Measurements from ENCODE around the gene OAS1. TPM values are rescaled to one million over a fixed set of nuclear protein-coding genes. Genes with fewer than 3 reads are reported as not detected.
"Not testable (repeated sequence)": the region's sequence is repeated elsewhere in the genome, so short reads cannot be mapped to it uniquely, and the experiment has no call there.

OAS1 gene
- total RNA-seq, 1 donor from 2014 or later, result 4.0 TPM

DNA sequence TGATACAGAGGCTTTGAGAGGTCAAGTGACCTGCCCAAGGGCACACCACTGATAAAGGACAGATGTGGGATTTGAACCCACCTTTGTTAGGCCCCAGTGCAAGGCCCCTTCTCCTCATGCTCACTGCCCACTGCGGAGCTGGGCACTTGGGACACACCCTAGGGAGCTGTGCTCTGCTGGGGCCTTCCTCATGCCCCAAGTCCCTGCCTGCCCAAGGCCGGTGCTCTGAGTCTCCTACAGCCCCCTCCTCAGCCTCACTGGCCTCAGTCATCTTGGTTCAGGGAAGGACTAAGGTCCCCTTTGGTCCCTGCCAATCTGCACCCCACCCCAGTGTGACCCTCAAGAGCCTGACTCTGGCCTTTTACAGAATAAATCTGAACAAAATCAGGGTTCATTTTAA is 23.6 kb downstream of the OAS1 start:
- no peak for DNase-seq (ENCODE audit: low spot score)

DNA sequence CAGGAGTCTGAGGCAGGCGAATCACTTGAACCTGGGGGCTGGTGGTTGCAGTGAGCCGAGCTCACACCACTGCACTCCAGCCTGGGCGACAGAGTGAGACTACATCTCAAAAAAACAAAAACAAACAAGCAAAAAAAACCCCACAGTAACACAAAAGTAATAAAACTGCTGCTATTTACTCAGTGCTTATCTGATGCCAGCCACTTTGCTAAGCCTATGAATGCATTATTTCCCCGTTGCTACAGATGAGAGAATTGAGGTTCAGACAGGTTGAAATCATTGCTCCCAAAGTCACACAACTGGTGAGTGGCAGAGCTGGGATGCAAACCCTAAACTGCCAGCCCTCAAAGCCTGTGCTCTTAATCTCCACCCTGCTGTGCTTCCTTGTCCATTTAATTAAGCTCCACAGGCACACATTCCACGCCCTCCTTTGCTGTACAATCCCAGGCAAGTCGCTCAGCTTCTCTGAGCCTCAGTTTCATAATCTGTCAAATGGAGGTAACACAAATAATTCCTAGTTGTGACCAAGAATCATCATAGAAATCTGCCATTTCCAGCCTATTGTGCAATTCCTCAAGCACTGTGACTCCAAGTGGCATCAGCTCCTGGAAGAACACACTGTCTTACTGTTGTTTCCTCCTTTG is 25.8 kb downstream of the OAS1 start:
- no peak for DNase-seq (ENCODE audit: low spot score)
- intact Hi-C loops (cut with DNase I), result no loop called here

More for the DNA sequence above, 23.6 kb downstream of the OAS1 start:
- intact Hi-C loops (cut with DNase I), result no loop called here

DNA sequence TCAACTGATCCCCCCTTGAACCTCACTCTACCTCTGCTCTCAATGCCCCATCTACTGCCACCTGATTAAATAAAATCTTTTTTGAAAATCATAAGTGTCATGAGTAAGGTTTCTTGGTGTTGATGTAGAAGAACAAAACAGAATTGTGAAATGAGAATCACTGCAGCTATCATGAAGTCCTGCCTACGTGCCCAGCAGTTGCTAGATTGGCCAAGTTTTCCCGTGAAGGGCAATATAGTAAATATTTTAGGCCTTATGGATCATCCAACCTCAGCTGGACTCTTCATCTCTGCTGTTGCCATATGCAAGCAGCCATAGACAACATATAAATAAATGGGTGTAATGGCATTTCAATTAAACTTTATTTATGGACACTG is 26.4 kb downstream of the OAS1 start:
- no peak for DNase-seq (ENCODE audit: low spot score)
- intact Hi-C loops (cut with DNase I), result no loop called here

DNA sequence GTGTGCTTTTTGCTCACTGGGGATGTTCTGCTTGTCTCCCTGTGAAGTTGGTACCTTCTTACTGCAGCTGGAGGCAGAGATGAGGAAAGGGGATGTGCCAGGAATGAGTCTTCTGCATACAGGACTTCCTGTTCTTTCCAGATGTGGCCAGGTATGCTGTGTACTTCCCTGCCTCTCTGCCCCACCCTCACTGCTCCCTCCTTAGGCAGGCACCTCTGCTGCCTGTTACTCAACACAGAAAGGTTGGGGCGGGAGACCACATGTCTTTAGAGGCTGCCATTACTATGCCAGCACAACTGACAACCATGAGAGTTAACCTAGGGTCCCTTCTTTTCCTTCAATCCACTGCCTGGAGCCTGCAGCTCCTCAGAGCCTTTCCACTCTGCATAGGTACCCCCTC is 29.5 kb downstream of the OAS1 start:
- intact Hi-C loops (cut with DNase I), result loop anchor here (5.0 kb wide), 1 partner anchor 34 kb away; no protein-coding TSS in a partner anchor
- no peak for DNase-seq (ENCODE audit: low spot score)

DNA sequence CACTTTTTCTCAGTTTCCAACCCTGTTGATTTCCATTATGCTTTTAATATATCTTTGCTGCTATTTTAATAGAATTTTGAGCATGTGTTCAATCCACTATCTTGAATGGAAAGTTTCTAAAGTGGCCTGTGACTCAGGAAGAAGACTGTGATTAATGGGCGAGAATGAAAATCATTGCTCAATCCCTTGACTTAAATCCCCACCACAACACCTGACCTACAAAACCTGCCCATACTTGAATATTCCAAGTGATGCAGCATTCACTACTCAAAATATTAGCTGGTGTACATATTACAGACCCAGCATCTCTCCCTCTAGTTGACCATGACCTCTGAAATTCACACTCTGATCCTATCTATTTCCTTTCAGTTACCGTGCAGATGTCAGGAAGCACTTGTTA is 30.2 kb downstream of the OAS1 start:
- no peak for DNase-seq (ENCODE audit: low spot score)
- intact Hi-C loops (cut with DNase I), result loop anchor here (5.0 kb wide), 1 partner anchor 35 kb away; no protein-coding TSS in a partner anchor

DNA sequence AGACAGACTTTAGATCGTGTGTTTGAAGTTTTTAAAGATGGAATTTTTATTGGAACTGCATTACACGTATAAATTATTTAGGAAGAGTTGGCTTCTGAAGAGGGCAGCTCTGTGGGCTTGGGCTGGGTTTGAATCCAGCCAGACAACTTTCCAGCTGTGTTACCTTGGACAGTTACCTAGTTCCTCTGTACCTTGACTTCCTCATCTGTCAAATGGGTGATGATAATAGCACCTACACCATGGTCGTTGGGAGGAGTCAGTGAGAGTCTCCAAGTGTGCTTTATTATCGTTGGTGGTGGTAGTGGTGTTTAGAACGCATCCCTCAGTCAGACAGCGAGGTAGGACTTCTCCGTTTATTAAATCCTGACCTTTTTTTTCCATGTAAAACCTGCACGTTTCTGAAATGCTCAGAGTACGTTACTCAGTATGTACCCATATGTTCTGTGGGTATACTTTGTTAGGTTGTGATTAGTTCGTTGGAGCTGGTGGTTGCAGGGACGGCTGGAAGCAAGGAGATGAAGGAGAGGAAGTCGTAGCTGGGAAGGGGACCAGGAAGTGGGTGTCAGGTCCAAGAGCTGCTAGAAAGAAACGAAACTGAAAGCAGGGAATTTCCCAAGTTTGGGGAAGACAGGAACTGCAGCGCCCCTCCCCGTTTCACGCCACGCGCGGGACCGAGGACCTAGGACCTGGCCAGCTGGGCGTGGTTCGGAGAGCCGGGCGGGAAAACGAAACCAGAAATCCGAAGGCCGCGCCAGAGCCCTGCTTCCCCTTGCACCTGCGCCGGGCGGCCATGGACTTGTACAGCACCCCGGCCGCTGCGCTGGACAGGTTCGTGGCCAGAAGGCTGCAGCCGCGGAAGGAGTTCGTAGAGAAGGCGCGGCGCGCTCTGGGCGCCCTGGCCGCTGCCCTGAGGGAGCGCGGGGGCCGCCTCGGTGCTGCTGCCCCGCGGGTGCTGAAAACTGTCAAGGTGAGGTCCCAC is 31.3 kb downstream of the OAS1 start, which contains the start of gene OAS3:
TSS of gene OAS3 (plus strand) at position 734 of the 979 bp plus-strand sequence. CDS start at position 791, 57 bp downstream.
- intact Hi-C loops (cut with DNase I), result loop anchor here (5.0 kb wide), 1 partner anchor 36 kb away; no protein-coding TSS in a partner anchor
- peak; percentile 92 for DNase-seq (ENCODE audit: low spot score)

DNA sequence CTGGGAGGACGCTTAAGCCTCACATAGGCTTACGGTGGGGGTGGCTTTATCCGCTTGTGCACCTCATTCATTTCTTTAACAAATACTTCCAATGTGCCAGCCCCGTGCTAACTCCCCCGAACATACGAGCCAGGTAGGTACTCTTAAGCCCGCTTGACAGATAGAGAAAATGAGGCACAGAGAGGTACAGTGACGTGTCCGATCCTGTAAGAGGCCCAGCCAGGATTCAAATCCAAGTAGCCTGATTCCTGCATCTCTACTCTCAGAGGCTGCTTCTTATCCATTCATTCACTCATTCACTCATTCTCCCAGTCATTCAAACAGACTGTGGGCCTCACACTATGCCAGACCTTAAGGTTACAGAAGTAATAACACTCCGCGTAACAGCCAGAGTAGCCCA is 32.0 kb downstream of the OAS1 start:
- intact Hi-C loops (cut with DNase I), result loop anchor here (5.0 kb wide), 1 partner anchor 36 kb away; no protein-coding TSS in a partner anchor
- DNase-seq (ENCODE audit: low spot score), result no peak

DNA sequence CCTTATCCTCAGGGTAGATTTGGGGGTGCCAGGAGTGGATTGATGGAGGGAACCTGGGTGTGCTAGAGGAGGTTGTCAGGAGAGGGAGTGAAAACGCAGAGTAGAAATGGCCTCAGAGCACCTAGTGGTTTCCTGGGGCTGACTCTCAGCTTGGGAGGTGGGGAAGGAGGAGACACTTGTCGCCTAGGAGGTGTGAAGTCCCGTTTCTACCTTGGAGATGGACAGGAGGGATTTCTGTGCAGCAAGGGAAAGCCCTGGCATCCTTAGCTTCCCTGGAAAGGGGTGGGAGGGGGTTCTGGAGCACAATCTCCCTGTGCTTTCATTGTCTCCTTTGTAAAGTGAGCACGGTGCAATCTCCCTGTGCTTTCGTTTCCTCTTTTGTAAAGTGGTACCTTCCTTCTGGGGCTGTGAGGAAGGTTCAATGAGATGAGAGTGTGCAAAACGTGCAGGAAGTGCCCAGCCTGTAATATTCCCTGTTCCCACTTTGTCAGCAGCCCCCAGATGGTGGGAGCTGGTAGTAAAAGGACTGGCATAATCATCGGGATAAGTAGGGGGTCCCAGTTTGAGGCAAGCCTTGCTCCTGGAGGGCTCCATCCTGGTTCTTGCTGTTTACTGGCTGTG is 33.1 kb downstream of the OAS1 start:
- intact Hi-C loops (cut with DNase I), result loop anchor here (5.0 kb wide), 1 partner anchor 38 kb away; no protein-coding TSS in a partner anchor
- no peak for DNase-seq (ENCODE audit: low spot score)

DNA sequence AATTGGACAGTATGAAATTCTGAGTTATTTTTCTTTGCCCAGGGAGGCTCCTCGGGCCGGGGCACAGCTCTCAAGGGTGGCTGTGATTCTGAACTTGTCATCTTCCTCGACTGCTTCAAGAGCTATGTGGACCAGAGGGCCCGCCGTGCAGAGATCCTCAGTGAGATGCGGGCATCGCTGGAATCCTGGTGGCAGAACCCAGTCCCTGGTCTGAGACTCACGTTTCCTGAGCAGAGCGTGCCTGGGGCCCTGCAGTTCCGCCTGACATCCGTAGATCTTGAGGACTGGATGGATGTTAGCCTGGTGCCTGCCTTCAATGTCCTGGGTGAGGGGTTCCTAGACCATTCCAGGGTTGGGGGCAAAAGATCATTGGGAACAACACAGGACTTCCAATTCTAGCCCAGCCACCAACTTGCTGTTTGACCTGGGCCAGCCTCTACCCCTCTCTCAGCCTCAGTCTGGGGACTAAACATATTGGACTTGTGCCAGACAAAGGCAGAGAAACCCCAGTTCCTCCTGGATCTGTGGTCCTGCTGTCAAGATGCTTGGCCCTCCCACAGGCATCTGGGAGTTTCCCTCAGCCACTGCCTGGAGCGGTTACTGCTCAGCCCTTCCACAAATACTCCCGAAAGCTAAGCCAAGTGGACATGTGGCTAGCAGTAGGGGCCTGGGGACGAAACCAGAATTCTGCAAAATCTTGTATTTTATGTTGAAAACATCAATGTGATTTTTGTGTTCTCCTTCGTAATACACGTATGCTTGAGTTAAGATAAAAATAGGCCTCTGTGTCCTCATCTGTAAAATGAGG is 35.0 kb downstream of the OAS1 start:
- DNase-seq (ENCODE audit: low spot score), result no peak
- intact Hi-C loops (cut with DNase I), result no loop called here

DNA sequence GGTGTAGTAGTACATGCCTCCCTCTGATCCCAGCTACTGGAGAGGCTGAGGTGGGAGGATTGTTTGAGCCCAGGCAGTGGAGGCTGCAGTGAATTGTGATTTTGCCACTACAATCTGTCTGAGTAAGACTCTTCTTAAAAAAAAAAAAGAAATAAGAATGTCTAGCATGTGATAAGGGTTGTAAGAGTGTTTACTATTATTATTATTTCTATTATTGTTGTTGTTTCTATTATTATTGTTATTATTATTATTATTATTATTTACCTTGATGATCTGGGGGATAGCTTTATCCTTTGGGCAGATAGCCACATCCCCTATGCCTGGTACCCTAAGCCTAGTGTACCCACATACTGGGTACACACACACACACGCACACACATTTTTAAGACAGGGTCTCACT is 35.8 kb downstream of the OAS1 start:
- intact Hi-C loops (cut with DNase I), result no loop called here

DNA sequence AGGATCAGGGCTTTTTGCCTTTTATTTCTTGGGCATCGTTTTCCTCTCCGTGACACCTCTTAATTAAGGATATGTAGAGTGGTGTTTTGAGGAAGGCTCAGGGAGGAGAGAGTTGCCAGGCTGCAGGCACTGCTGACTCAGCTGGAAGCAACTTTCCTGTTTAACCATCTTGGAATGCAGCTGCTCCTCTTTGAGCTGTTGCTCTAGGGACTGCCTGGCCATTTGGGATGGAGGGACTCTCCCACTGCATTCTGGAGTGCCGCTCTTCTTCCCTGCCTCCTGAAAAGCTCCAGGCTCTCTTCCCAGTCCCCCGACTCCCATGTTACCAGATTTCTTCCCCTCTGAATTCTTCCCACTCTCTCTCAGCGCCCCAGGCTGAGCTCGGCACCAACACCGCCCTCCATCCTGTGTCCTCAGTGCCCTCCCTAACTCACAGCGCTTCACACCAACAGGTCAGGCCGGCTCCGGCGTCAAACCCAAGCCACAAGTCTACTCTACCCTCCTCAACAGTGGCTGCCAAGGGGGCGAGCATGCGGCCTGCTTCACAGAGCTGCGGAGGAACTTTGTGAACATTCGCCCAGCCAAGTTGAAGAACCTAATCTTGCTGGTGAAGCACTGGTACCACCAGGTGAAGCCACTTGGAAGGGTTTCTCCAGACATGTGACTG is 37.4 kb downstream of the OAS1 start:
- DNase-seq (ENCODE audit: low spot score), result no peak
- intact Hi-C loops (cut with DNase I), result no loop called here

More for the DNA sequence above, 35.8 kb downstream of the OAS1 start:
- DNase-seq (ENCODE audit: low spot score), result no peak

DNA sequence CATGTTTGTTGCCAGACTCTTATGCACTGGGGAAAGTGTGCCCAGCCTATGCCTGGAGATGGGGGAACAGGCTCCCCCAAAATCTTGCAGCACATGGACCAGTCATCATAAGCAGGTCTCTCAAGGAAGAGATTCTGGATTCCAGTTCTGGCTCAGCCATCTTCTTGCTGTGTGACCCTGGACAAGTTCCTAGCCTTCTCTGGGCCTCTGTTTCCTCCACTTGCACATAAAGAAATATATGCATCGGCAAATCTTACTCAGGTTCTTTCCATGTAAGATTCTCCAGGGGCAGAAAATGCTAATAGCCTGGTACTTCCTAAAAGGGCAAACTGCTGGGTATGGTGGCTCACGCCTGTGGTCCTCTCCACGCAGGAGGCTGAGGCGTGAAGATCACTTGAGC is 38.8 kb downstream of the OAS1 start:
- no peak for DNase-seq (ENCODE audit: low spot score)
- intact Hi-C loops (cut with DNase I), result no loop called here

DNA sequence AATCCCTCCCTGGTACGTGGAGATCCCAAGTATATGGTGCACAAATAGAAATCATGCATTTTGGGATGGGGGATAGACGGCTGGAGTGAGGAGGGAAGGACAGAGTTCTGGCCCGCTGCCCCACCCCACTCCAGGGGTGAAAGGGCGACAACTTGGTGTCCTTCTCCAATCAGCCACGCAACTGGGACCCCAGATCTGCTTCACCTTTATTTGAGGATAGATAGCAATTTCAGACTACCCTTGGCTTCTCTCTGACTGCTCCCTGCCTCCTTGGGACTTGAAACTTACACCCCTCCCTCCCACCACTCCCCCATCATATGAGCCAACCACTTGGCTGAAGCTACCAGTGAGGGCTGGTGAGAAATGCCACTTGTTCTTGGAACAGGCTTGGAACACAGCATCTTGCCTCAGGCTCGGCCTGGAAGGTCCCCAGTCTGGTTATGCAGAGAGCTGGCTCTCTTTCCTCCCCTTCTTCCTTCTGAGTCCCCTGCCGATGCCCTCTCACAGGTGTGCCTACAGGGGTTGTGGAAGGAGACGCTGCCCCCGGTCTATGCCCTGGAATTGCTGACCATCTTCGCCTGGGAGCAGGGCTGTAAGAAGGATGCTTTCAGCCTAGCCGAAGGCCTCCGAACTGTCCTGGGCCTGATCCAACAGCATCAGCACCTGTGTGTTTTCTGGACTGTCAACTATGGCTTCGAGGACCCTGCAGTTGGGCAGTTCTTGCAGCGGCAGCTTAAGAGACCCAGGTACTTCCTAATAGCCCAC is 39.7 kb downstream of the OAS1 start:
- DNase-seq (ENCODE audit: low spot score), result no peak
- intact Hi-C loops (cut with DNase I), result no loop called here

DNA sequence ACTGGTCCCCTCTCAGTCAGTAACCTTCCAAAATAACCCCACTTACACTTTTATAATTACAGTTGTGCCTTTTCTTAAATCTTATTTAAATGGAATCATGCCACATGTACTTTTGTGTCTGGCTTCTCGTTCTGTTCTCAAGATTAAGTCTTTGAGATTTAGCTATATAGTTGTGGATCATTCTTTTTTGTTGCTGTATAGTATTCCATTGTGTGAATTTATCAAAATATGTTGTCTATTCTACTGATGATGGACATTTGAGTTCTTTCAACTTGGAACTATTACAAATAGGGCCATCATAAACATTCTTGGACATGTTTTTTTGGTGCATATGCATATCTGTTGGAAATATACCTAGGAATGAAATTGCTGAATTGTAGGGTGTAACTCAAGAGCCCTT is 40.6 kb downstream of the OAS1 start:
- DNase-seq (ENCODE audit: low spot score), result no peak
- intact Hi-C loops (cut with DNase I), result no loop called here

DNA sequence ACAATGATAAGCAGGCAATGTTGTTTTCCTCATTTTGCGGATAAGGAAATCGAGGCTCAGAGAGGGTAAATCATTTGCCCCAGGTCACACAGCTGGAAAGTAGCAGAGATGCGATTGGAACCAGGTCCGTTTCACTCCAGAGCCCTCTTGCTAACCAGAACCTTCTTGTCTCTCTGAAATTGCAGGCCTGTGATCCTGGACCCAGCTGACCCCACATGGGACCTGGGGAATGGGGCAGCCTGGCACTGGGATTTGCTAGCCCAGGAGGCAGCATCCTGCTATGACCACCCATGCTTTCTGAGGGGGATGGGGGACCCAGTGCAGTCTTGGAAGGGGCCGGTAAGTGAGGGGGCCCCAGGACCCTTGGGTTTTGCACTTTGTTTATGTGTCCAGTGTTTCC is 41.0 kb downstream of the OAS1 start:
- no peak for DNase-seq (ENCODE audit: low spot score)
- intact Hi-C loops (cut with DNase I), result no loop called here

DNA sequence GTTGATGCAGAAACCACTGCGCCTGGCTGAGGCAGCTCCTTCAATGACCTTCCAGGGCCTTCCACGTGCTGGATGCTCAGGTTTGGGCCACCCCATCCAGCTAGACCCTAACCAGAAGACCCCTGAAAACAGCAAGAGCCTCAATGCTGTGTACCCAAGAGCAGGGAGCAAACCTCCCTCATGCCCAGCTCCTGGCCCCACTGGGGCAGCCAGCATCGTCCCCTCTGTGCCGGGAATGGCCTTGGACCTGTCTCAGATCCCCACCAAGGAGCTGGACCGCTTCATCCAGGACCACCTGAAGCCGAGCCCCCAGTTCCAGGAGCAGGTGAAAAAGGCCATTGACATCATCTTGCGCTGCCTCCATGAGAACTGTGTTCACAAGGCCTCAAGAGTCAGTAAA is 42.0 kb downstream of the OAS1 start:
- no peak for DNase-seq (ENCODE audit: low spot score)
- intact Hi-C loops (cut with DNase I), result no loop called here

DNA sequence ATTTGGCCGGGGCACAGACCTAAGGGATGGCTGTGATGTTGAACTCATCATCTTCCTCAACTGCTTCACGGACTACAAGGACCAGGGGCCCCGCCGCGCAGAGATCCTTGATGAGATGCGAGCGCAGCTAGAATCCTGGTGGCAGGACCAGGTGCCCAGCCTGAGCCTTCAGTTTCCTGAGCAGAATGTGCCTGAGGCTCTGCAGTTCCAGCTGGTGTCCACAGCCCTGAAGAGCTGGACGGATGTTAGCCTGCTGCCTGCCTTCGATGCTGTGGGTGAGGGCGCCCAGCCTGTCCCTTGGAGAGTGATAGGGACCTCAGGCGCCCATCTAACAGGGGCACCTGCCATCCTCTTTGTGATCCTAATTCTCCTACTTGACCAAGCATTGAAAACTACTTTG is 43.9 kb downstream of the OAS1 start:
- no peak for DNase-seq (ENCODE audit: low spot score)
- intact Hi-C loops (cut with DNase I), result no loop called here

DNA sequence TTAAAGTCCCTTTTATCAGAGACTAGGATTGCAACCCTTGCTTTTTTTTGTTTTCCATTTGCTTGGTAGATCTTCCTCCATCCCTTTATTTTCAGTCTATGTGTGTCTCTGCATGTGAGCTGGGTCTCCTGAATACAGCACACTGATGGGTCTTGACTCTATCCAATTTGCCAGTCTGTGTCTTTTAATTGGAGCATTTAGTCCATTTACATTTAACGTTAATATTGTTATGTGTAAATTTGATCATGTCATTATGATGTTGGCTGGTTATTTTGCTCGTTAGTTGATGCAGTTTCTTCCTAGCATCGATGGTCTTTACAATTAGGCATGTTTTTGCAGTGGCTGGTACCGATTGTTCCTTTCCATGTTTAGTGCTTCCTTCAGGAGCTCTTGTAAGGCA is 50.4 kb downstream of the OAS1 start:
- intact Hi-C loops (cut with DNase I); DNase-seq (ENCODE audit: low spot score): not testable (repeated sequence)

Measured in cardiac septum (tissue), 1 donor.